ENCODE data around the gene OR2Y1.

DNA sequence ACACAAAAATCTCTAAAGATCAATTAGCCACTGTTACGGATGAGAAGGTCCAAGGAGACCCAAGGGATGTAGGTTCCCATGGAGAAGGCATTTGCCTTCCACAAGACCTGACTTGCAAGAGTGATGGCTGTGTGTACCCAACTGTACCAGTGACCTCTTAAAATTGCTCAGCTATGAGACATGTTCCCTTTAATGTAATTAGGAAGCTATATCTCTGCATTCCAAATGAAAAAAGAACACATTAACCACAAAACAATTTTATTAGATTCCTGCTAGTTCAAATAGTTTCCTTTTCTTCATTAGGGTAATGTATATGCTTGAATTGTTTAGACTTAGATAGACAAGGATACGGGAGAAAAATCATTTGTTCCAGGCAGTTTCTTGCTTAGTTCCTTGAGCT, 3.3 kb downstream of the OR2Y1 start:
- TF ChIP-seq MXI1 (IDR thresholded peaks at IDR 0.05; ENCODE audit: borderline replicate concordance, low read depth, low read length) (no peak), POLR2A (IDR thresholded peaks at IDR 0.05; ENCODE audit: low read depth, low read length) (no peak), RAD21 (IDR thresholded peaks at IDR 0.05; ENCODE audit: low read length) (no peak), MAFK (IDR thresholded peaks at IDR 0.05; ENCODE audit: low read depth, low read length) (no peak), FOS (IDR thresholded peaks at IDR 0.05; ENCODE audit: low read depth, low read length) (no peak), MAZ (IDR thresholded peaks at IDR 0.05; ENCODE audit: borderline replicate concordance, low read depth, low read length) (no peak), CHD1 (IDR thresholded peaks at IDR 0.05; ENCODE audit: low read depth, low read length) (no peak), RFX5 (IDR thresholded peaks at IDR 0.05; ENCODE audit: low read depth, low read length) (no peak)
- TF ChIP-seq, protein P1, sequence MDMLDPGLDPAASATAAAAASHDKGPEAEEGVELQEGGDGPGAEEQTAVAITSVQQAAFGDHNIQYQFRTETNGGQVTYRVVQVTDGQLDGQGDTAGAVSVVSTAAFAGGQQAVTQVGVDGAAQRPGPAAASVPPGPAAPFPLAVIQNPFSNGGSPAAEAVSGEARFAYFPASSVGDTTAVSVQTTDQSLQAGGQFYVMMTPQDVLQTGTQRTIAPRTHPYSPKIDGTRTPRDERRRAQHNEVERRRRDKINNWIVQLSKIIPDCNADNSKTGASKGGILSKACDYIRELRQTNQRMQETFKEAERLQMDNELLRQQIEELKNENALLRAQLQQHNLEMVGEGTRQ (IDR thresholded peaks at IDR 0.05; ENCODE audit: low read depth, low read length), result no peak
- TF ChIP-seq, protein P2, sequence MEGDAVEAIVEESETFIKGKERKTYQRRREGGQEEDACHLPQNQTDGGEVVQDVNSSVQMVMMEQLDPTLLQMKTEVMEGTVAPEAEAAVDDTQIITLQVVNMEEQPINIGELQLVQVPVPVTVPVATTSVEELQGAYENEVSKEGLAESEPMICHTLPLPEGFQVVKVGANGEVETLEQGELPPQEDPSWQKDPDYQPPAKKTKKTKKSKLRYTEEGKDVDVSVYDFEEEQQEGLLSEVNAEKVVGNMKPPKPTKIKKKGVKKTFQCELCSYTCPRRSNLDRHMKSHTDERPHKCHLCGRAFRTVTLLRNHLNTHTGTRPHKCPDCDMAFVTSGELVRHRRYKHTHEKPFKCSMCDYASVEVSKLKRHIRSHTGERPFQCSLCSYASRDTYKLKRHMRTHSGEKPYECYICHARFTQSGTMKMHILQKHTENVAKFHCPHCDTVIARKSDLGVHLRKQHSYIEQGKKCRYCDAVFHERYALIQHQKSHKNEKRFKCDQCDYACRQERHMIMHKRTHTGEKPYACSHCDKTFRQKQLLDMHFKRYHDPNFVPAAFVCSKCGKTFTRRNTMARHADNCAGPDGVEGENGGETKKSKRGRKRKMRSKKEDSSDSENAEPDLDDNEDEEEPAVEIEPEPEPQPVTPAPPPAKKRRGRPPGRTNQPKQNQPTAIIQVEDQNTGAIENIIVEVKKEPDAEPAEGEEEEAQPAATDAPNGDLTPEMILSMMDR (conservative IDR thresholded peaks at IDR 0.05; ENCODE audit: low read depth, low read length), result no peak
